ENCODE measurements around the gene B4GAT1. TPM values are rescaled to one million over a fixed set of nuclear protein-coding genes. Genes with fewer than 3 reads are reported as not detected.

The B4GAT1 gene
- total RNA-seq, 1 experiment from 2014 or later, result 6.7 TPM

GRCh38 chr11:66338276-66339161 lies 8.9 kb downstream of the B4GAT1 start:
- Histone ChIP-seq H3K36me3 (ENCODE audit: control insufficient read depth in 1 of 2, insufficient read depth in 2 of 2, low read length in 2 of 2) (peaks cover 11 to 14% of the 10 kb centered on the region in 2 experiments; a peak in 3 of 4 replicates), H4K20me1 (ENCODE audit: insufficient read depth) (no peaks in the 10 kb centered on the region), H3K79me2 (ENCODE audit: insufficient read depth, low read length) (peaks cover 26% of the 10 kb centered on the region), H3K9me3 (ENCODE audit: control insufficient read depth in 1 of 2, insufficient read depth in 1 of 2, low read depth in 1 of 2, low read length in 2 of 2) (no peaks in the 10 kb centered on the region), H3K4me3 (replicated peaks in 1 of 2; ENCODE audit: low read depth in 1 of 2, low read length in 2 of 2) (no peak overlapping the region), H3K27ac (ENCODE audit: low read depth, low read length) (peak overlapping the region; percentile 89; the same call in 1 of the 2 replicates), H3K9me2 (ENCODE audit: insufficient read depth) (no peaks in the 10 kb centered on the region), H3K4me2 (ENCODE audit: low read length) (no peak overlapping the region), H3K9ac (ENCODE audit: low read length) (no peak overlapping the region), H2AFZ (ENCODE audit: low read depth, low read length, poor library complexity, severe bottlenecking) (no peak overlapping the region), H3K4me1 (ENCODE audit: control insufficient read depth in 1 of 2, insufficient read depth in 2 of 2, low read length in 2 of 2) (peaks cover 16 to 40% of the 10 kb centered on the region in 2 experiments), H3K27me3 (ENCODE audit: insufficient read depth, low read length) (no peaks in the 10 kb centered on the region)
- TF ChIP-seq CEBPB (IDR thresholded peaks at IDR 0.05; ENCODE audit: low read depth), result no peak
- TF ChIP-seq POLR2A (IDR thresholded peaks at IDR 0.05; ENCODE audit: borderline replicate concordance, extremely low read depth, insufficient read depth, insufficient read length), result no peak
- BruUV-seq (replicated peaks), result no TSS peak
- DNase-seq (ENCODE audit: low read depth, low spot score), result no peak
- POLR2A ChIA-PET, result interaction anchor here (0.7 kb wide), 1 partner anchor 77 kb away, joined by 3 read pairs; no protein-coding TSS in a partner anchor
- intact Hi-C loops (cut with micrococcal nuclease), result no loop called here
- ATAC-seq, result no peak
- CTCF ChIA-PET, result interaction anchor here (0.7 to 2.3 kb wide), 2 partner anchors 26 to 50 kb away, joined by 3 to 11 read pairs; no protein-coding TSS in a partner anchor
- RAD21 ChIA-PET (ENCODE audit: low non-redundant PET in 1 of 2, low total read pairs in 2 of 2, uncharacterized antibody in 2 of 2, unreplicated experiment in 2 of 2), result no interaction called here

DNA sequence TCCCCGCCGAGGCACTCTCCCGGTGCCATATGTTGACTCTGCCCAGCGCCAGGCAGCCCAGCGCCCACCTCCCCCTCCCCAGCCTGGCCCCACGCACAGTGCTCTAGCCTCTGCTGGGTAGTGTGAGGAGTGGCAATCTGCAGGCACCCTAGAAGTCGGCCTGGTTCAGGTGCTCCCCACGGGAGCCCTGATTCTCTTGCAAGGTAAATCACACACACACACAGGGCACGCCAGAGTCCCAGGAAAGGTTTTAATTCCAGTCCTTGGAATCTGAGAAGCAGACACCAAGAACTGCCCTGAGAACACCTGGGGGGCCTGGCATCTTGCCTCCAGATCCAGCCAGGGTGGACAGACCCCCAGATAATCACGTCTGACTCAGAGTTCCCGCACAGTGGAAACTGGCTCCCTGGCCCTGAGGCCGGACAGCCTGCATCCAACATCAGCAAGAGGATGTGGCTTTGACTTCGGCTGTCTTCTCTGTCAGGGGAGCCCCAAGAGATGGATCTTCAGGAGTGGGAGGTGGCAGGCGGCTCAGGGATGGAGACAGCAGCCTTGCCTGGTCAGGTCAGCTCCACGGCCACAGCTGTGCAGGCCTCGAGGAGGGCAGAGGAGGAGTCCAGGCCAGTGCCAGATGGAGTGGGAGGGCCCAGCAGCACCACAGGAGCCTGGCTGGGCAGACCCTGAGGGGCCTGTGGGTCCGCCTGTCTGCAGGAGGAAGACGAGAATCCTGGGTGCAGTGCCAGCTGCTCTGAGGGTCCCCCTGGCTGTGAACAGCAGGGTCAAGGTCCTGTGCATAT lies 10.1 kb downstream of the B4GAT1 start:
- RAD21 ChIA-PET (ENCODE audit: low non-redundant PET in 1 of 2, low total read pairs in 2 of 2, uncharacterized antibody in 2 of 2, unreplicated experiment in 2 of 2), result no interaction called here
- no peak for TF ChIP-seq SRF (IDR thresholded peaks at IDR 0.05; ENCODE audit: low read depth)
- no peak for TF ChIP-seq SIN3A (IDR thresholded peaks at IDR 0.05; ENCODE audit: low read depth)
- no peak for TF ChIP-seq RAD21 (IDR thresholded peaks at IDR 0.05; ENCODE audit: low read depth)
- TF ChIP-seq EGR1 (IDR thresholded peaks at IDR 0.05; ENCODE audit: low read depth), result no peak
- no peak for TF ChIP-seq FOSL1 (IDR thresholded peaks at IDR 0.05; ENCODE audit: low read depth)
- TF ChIP-seq POLR2AphosphoS5 (IDR thresholded peaks at IDR 0.05; ENCODE audit: low read depth, low read length), result no peak
- no peak for TF ChIP-seq TCF7L2 (IDR thresholded peaks at IDR 0.05; ENCODE audit: borderline replicate concordance, extremely low read depth, insufficient read depth, insufficient read length)
- no peak for TF ChIP-seq POLR2A (IDR thresholded peaks at IDR 0.05; ENCODE audit: borderline replicate concordance, extremely low read depth, insufficient read depth, insufficient read length)
- TF ChIP-seq EZH2phosphoT487 (IDR thresholded peaks at IDR 0.05; ENCODE audit: borderline replicate concordance), result no peak
- no peak for TF ChIP-seq ATF3 (IDR thresholded peaks at IDR 0.05)
- Histone ChIP-seq H3K4me2 (ENCODE audit: low read length) (peak overlapping the region; percentile 95), H3K9me2 (ENCODE audit: insufficient read depth) (no peaks in the 10 kb centered on the region), H3K36me3 (ENCODE audit: control insufficient read depth in 1 of 2, insufficient read depth in 2 of 2, low read length in 2 of 2) (peaks cover 14 to 20% of the 10 kb centered on the region in 2 experiments; a peak in 3 of 4 replicates), H3K4me1 (ENCODE audit: control insufficient read depth in 1 of 2, insufficient read depth in 2 of 2, low read length in 2 of 2) (peaks cover 16 to 36% of the 10 kb centered on the region in 2 experiments), H3K4me3 (replicated peaks in 1 of 2; ENCODE audit: low read depth in 1 of 2, low read length in 2 of 2) (peak overlapping the region in 1 of 2 experiments; percentile 70; a peak in 1 of 4 replicates), H3K27me3 (ENCODE audit: insufficient read depth, low read length) (no peaks in the 10 kb centered on the region), H4K20me1 (ENCODE audit: insufficient read depth) (no peaks in the 10 kb centered on the region), H3K27ac (ENCODE audit: low read depth, low read length) (peak overlapping the region; percentile 89), H3K9ac (ENCODE audit: low read length) (peak overlapping the region; percentile 95), H3K79me2 (ENCODE audit: insufficient read depth, low read length) (peaks cover 16% of the 10 kb centered on the region; the same call in 1 of the 2 replicates), H2AFZ (ENCODE audit: low read depth, low read length, poor library complexity, severe bottlenecking) (no peak overlapping the region), H3K9me3 (ENCODE audit: control insufficient read depth in 1 of 2, insufficient read depth in 1 of 2, low read depth in 1 of 2, low read length in 2 of 2) (no peaks in the 10 kb centered on the region)
- BruUV-seq (replicated peaks), result no TSS peak
- intact Hi-C loops (cut with micrococcal nuclease), result loop anchor here (2.0 kb wide), 1 partner anchor 114 kb away; no protein-coding TSS in a partner anchor
- POLR2A ChIA-PET, result no interaction called here
- CTCF ChIA-PET, result interaction anchor here (0.7 to 2.3 kb wide), 2 partner anchors 25 to 51 kb away, joined by 3 to 11 read pairs; no protein-coding TSS in a partner anchor
- DNase-seq (ENCODE audit: low read depth, low spot score), result no peak
- ATAC-seq, result no peak
